Cerebellar nuclear complex (tissue), 1 donor: Measurements from ENCODE around the gene ATP1B3.
"Not testable (repeated sequence)": the region's sequence is repeated elsewhere in the genome, so short reads cannot be mapped to it uniquely, and the experiment has no call there.

ENCODE experiments used
- DNase-seq, 2 experiments: peaks; one replicate each; lab custom pipeline; 2025; lab: John Stamatoyannopoulos, UW

Gene ATP1B3

GRCh38 chr3:141949399-141949798 is 73.0 kb downstream of the ATP1B3 start:
- DNase-seq = no peak

GRCh38 chr3:141949972-141950371 is 73.5 kb downstream of the ATP1B3 start:
- no peak for DNase-seq

- DNase-seq = no peak
Measured at GRCh38 chr3:141950572-141951493, 74.4 kb downstream of the ATP1B3 start.

- DNase-seq = no peak
Measured at GRCh38 chr3:141952611-141953010, 76.2 kb downstream of the ATP1B3 start.

- no peak for DNase-seq
Measured at GRCh38 chr3:141955175-141955574, 78.7 kb downstream of the ATP1B3 start.

GRCh38 chr3:141959589-141960554 is 83.4 kb downstream of the ATP1B3 start:
- no peak for DNase-seq

- no peak for DNase-seq
Measured at GRCh38 chr3:141960731-141961130, 84.3 kb downstream of the ATP1B3 start.

GRCh38 chr3:141963301-141963700 is 86.9 kb downstream of the ATP1B3 start:
- DNase-seq = no peak

GRCh38 chr3:141965471-141965870 is 89.0 kb downstream of the ATP1B3 start:
- no peak for DNase-seq

GRCh38 chr3:141969711-141970110 is 93.3 kb downstream of the ATP1B3 start:
- DNase-seq = no peak

GRCh38 chr3:141971571-141971970 is 95.1 kb downstream of the ATP1B3 start:
- DNase-seq = no peak

GRCh38 chr3:141972399-141972798 is 96.0 kb downstream of the ATP1B3 start:
- DNase-seq = no peak

- DNase-seq = not testable (repeated sequence)
Measured at GRCh38 chr3:141974777-141975176, 98.3 kb downstream of the ATP1B3 start.
